K562 (cell line): ENCODE data around the gene C1R. TPM values are rescaled to one million over a fixed set of nuclear protein-coding genes. Genes with fewer than 3 reads are reported as not detected.

Source experiments
- ATAC-seq: fragments of 200-7000 bp; cut with Tn5 transposase; 3 replicates; pipeline ENCODE4 v1.9.1; 2020; ENCODE audit warnings: moderate library complexity
- BruUV-seq: library from RNA; stranded (reverse); fragments of 400-500 nt; replicated peaks from 2 replicates; lab custom pipeline; 2021; lab: Mats Ljungman, UMichigan
- CTCF ChIA-PET: fragments of 300-600 bp; formaldehyde crosslinking; extraction: SDS; loops from one replicate; lab custom pipeline; 2021; ENCODE audit warnings: low intra/inter-chr PET ratio; lab: Yijun Ruan, JAX
- POLR2A ChIA-PET: fragments of 300-600, 350-650 bp; sonication (Branson Sonifier 250); formaldehyde crosslinking; extraction: SDS; loops from one replicate; lab custom pipeline; 2021; ENCODE audit warnings: antibody characterized with exemption, inconsistent platforms; lab: Yijun Ruan, JAX
- DNase-seq, 4 experiments: peaks; one replicate each; pipeline versions ENCODE4 v3.0.0 to v3.0.0-alpha.2; 2011 to 2018; ENCODE audit warnings: low spot score in 3 of 4, mixed read lengths in 3 of 4; ENCODE audit errors: extremely low read depth in 1 of 4
- FAIRE-seq: peaks from 2 replicates; lab custom pipeline; 2011; peaks lifted over from hg19 to GRCh38; lab: Jason Lieb, UNC
- H2AFZ ChIP-seq: 2 replicates; pipeline ENCODE4 v1.6.0; 2011; ENCODE audit warnings: low read depth, low read length, control low read depth, inconsistent platforms
- H3K27ac ChIP-seq: fragments of 200-600 bp; 3 replicates; pipeline ENCODE4 v1.8.0; 2011; ENCODE audit warnings: low read depth, mild to moderate bottlenecking, control low read depth, inconsistent platforms, low read length, moderate library complexity, mixed read lengths; ENCODE audit errors: extremely low read depth
- H3K27me3 ChIP-seq, 2 experiments: fragments of 300-600 bp in 1 of 2; 2 replicates in 1 of 2; 3 replicates in 1 of 2; pipeline versions ENCODE4 v1.6.0 to v1.8.0; 2011; ENCODE audit warnings: inconsistent platforms in 2 of 2, low read length in 2 of 2, mild to moderate bottlenecking in 1 of 2, mixed read lengths in 1 of 2, moderate library complexity in 1 of 2; ENCODE audit not compliant: control insufficient read depth in 2 of 2, insufficient read depth in 2 of 2
- H3K36me3 ChIP-seq: fragments of 300-600 bp; 3 replicates; pipeline ENCODE4 v1.8.0; 2011; ENCODE audit warnings: mild to moderate bottlenecking, low read length, inconsistent platforms; ENCODE audit not compliant: control insufficient read depth, insufficient read depth
- H3K4me1 ChIP-seq, 2 experiments: fragments of 200-600 bp in 1 of 2; replicated peaks in 1 of 2; 2 replicates in 1 of 2; 3 replicates in 1 of 2; pipeline versions ENCODE4 v1.5.1 to v1.8.0; 2011; ENCODE audit warnings: inconsistent platforms in 2 of 2, low read length in 2 of 2, mild to moderate bottlenecking in 1 of 2, mixed read lengths in 1 of 2, moderate library complexity in 1 of 2; ENCODE audit not compliant: control insufficient read depth in 2 of 2, insufficient read depth in 2 of 2
- H3K4me2 ChIP-seq: 2 replicates; pipeline ENCODE4 v1.6.1; 2011; ENCODE audit warnings: low read length, control low read depth, inconsistent platforms, mixed read lengths; ENCODE audit not compliant: insufficient read depth
- H3K4me3 ChIP-seq: fragments of 200-600 bp; sonication (generic), shearing (Covaris generic); 2 replicates; pipeline ENCODE4 v1.5.1; 2016; ENCODE audit warnings: control low read depth, inconsistent platforms
- H3K79me2 ChIP-seq: fragments of 200-600 bp; 3 replicates; pipeline ENCODE4 v1.8.0; 2011; ENCODE audit warnings: low read length, inconsistent platforms; ENCODE audit not compliant: control insufficient read depth, insufficient read depth
- H3K9ac ChIP-seq, 2 experiments: 2 replicates each; pipeline versions ENCODE4 v1.6.0 to v1.6.1; 2011; ENCODE audit warnings: low read depth in 2 of 2, low read length in 2 of 2, control low read depth in 1 of 2, inconsistent platforms in 1 of 2, mild to moderate bottlenecking in 1 of 2, mixed read lengths in 1 of 2; ENCODE audit not compliant: insufficient read depth in 1 of 2
- H3K9me1 ChIP-seq: one replicate; pipeline ENCODE4 v1.6.0; 2011; ENCODE audit warnings: inconsistent platforms, mild to moderate bottlenecking, low read length, moderate library complexity; ENCODE audit not compliant: control insufficient read depth, insufficient read depth
- H3K9me3 ChIP-seq: replicated peaks from 2 replicates; pipeline ENCODE4 v1.5.1; 2011; ENCODE audit warnings: low read depth, low read length, inconsistent platforms; ENCODE audit not compliant: control insufficient read depth, insufficient read depth
- H4K20me1 ChIP-seq: replicated peaks from 2 replicates; pipeline ENCODE4 v1.6.1; 2011; ENCODE audit warnings: low read length, inconsistent platforms, mixed read lengths; ENCODE audit not compliant: control insufficient read depth, insufficient read depth
- ADNP ChIP-seq: fragments of 200-800 bp; sonication (Bioruptor generic); IDR thresholded peaks from 2 replicates; pipeline ENCODE4 v1.6.1; 2016; ENCODE audit warnings: missing genetic modification characterization, missing compliant biosample characterization
- ARHGAP35 ChIP-seq: fragments of 450-650 bp; IDR thresholded peaks from 2 replicates; pipeline ENCODE4 v1.6.1; 2018; ENCODE audit not compliant: partially characterized antibody
- DDX20 ChIP-seq: fragments of 450-650 bp; IDR thresholded peaks from 2 replicates; pipeline ENCODE4 v1.6.1; 2016; ENCODE audit warnings: missing genetic modification characterization, low read depth, mild to moderate bottlenecking, missing compliant biosample characterization, moderate library complexity
- KAT8 ChIP-seq: fragments of 450-650 bp; IDR thresholded peaks from 2 replicates; pipeline ENCODE4 v1.6.1; 2016; ENCODE audit warnings: low read depth, mild to moderate bottlenecking
- ZNF316 ChIP-seq: fragments of 450-650 bp; IDR thresholded peaks from 2 replicates; pipeline ENCODE4 v1.6.1; 2016
- WGBS: fragments of 100-300 bp; shearing (Covaris generic); methylation state at CpG from one replicate; pipeline ENCODE4 v1.1.6; 2016; ENCODE audit warnings: low coverage, mixed read lengths; ENCODE audit not compliant: insufficient coverage; ENCODE audit errors: missing lambda C conversion rate; 5-methylcytosine and 5-hydroxymethylcytosine counted together
- in situ Hi-C: fragments of 300-500 bp; cut with MboI; formaldehyde crosslinking; loops from 4 replicates; pipeline ENCODE4 v1.15.0; 2018; ENCODE audit warnings: inconsistent platforms, mixed read lengths
- intact Hi-C: fragments of 100-400 bp; cut with micrococcal nuclease; formaldehyde crosslinking; loops from 2 replicates; pipeline ENCODE4 v1.14.2; 2022
- polyA plus RNA-seq, 8 experiments: library from polyadenylated mRNA; depleted of rRNA in 4 of 8; stranded (reverse) in 5 of 8; unstranded in 3 of 8; fragments of >200 nt; fragmentation: Nextera tagmentation in 2 of 8; fragmentation: Illumina TruSeq in 1 of 8; extraction: Ambion mirVana in 2 of 8; extraction: Trizol in 1 of 8; gene quantifications; 2 replicates each; pipeline versions ENCODE4 v1.2.1 to v1.2.3, GENCODE V29; 2011 to 2014; ENCODE audit warnings: inconsistent platforms in 1 of 8, missing spikeins in 1 of 8
- total RNA-seq, 7 experiments: library from RNA; depleted of rRNA in 6 of 7; stranded (reverse); fragments of >200 nt in 6 of 7; fragmentation: Illumina TruSeq in 2 of 7; extraction: Trizol in 2 of 7; gene quantifications; 2 replicates each; pipeline versions ENCODE4 v1.2.1 to v1.2.3, GENCODE V29; 2011 to 2021; ENCODE audit warnings: low replicate concordance in 1 of 7
- TF ChIP-seq, protein P1 (sequence below): sonication (generic); formaldehyde crosslinking; IDR thresholded peaks from 2 replicates; pipeline ENCODE4 v1.8.0; 2022; ENCODE audit warnings: missing genetic modification reagents, mild to moderate bottlenecking, moderate library complexity, borderline replicate concordance
- TF ChIP-seq, protein P2 (sequence below): sonication (generic); formaldehyde crosslinking; IDR thresholded peaks from 2 replicates; pipeline ENCODE4 v1.8.0; 2022; ENCODE audit warnings: missing genetic modification reagents, mild to moderate bottlenecking, borderline replicate concordance

Gene C1R
- total and polyA plus RNA-seq, 9 of the 15 experiments (the other 6 are each of a cell fraction or from before 2014, with no cell fraction given): 0.07 to 1.0 (median 0.33) TPM; not detected in 1

DNA sequence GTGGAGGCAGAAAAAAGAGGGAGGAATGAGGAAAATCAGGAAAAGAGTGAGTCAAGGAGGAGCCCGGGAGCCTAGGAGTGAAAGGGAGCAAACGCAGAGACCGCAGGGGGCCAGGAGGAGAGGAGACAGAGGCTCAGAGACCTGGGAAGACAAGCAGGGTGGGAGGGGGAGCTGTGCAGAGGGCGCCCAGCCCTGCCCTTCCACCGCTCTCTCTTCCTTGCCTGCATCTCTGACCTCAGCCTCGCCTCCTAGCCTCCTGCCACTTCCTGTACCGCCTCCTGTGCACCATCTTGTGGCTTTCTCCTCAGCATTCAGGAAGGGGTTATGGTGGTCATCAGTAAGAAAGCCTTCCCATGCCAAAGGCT lies 39.2 kb upstream of the C1R start:
- no peaks in the 10 kb centered on the region for H3K27me3 ChIP-seq
- no peak overlapping the region for H3K27ac ChIP-seq
- 0 out of 2 replicates have a peak, but pooled peaks cover 2% of the 10 kb centered on the region for H4K20me1 ChIP-seq
- DNase-seq: no peak
- intact Hi-C loops (no loop called here), in situ Hi-C loops (no loop called here)
- H3K9me3 ChIP-seq: no peaks in the 10 kb centered on the region
- BruUV-seq: TSS peak; percentile 62
- no peak for TF ChIP-seq ADNP
- TF ChIP-seq ARHGAP35: peak; percentile 46
- ATAC-seq: no peak
- H2AFZ ChIP-seq: no peak overlapping the region
- no peak for FAIRE-seq
- no CpG with 5 or more reads among the region's 7 CpGs for WGBS
- no peaks in the 10 kb centered on the region for H3K9me1 ChIP-seq
- no peak overlapping the region for H3K9ac ChIP-seq
- peaks cover 20 to 44% of the 10 kb centered on the region in 2 experiments for H3K4me1 ChIP-seq
- peaks cover 27% of the 10 kb centered on the region; the same call in 2 of the 3 replicates for H3K36me3 ChIP-seq
- ChIA-PET POLR2A (interaction anchor here (0.6 to 0.7 kb wide), 2 partner anchors 11 to 194 kb away, joined by 3 read pairs; no protein-coding TSS in a partner anchor), CTCF (no interaction called here)
- H3K4me3 ChIP-seq: peak overlapping the region; percentile 61
- H3K4me2 ChIP-seq: peak overlapping the region; percentile 88
- peaks cover 35% of the 10 kb centered on the region for H3K79me2 ChIP-seq

DNA sequence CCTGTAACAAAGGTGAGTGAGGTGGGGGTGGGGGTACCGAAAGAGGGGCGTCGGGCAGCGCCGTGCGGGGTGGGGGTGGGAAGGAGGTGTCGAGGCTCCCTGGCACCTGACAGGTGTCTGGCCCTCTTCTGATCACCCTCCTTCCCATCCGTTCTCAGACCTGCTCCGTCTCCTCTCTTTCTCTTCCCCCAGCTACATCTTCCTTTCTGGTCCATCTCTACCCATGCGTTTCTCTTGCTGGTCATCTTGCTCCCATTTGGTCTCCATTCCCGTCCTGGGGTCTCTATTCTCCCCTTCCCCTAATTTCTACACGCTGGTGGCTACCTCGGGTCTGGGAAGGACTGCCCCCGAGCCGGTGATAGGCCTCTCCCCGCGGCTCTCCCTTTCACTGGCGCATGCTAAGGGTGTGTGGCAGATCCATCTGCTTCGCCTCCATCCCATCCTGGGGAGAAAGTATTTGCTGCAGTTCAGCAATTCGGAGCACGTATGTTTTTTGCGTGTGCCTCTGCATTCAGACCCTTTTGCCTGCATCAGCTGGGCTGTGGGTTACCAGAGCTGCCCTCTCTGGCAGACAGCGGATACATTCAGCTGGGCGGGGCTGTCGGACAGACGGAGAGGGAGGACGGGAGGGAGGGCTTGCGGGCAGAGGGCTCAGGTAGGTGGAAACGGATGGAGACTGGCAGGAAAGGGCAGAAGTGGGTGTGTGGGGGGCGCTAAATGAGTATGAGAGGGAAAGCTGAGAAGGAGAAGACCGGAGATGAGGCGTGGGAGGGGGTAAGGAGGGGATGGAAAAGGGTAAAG lies 38.7 kb upstream of the C1R start:
- DNase-seq: peak; percentile 32 to 56 (median 36)
- peaks cover 23% of the 10 kb centered on the region; the same call in 2 of the 3 replicates for H3K36me3 ChIP-seq
- in situ Hi-C loops (no loop called here), intact Hi-C loops (no loop called here)
- ChIA-PET CTCF (no interaction called here), POLR2A (interaction anchor here (0.7 to 1.0 kb wide), 2 partner anchors 15 to 193 kb away, joined by 3 read pairs; no protein-coding TSS in a partner anchor)
- H3K9ac ChIP-seq: peak overlapping the region; percentile 68 to 91; a peak in 3 of 4 replicates
- peak; percentile 30; the same call in 2 of the 3 replicates for ATAC-seq
- H3K27me3 ChIP-seq: no peaks in the 10 kb centered on the region
- peak overlapping the region; percentile 84; the same call in 1 of the 2 replicates for H2AFZ ChIP-seq
- 5% methylated on average over 17 of the region's 32 CpGs for WGBS
- H3K27ac ChIP-seq: peak overlapping the region; percentile 81; the same call in 1 of the 3 replicates
- no peaks in the 10 kb centered on the region for H3K9me3 ChIP-seq
- H3K79me2 ChIP-seq: peaks cover 35% of the 10 kb centered on the region
- no TSS peak for BruUV-seq
- no peaks in the 10 kb centered on the region for H3K9me1 ChIP-seq
- 0 out of 2 replicates have a peak, but pooled peaks cover 2% of the 10 kb centered on the region for H4K20me1 ChIP-seq
- H3K4me3 ChIP-seq: peak overlapping the region; percentile 61
- peaks cover 24 to 44% of the 10 kb centered on the region in 2 experiments for H3K4me1 ChIP-seq
- peak overlapping the region; percentile 88 for H3K4me2 ChIP-seq
- peak; percentile 59 for FAIRE-seq
- TF ChIP-seq, protein P1, sequence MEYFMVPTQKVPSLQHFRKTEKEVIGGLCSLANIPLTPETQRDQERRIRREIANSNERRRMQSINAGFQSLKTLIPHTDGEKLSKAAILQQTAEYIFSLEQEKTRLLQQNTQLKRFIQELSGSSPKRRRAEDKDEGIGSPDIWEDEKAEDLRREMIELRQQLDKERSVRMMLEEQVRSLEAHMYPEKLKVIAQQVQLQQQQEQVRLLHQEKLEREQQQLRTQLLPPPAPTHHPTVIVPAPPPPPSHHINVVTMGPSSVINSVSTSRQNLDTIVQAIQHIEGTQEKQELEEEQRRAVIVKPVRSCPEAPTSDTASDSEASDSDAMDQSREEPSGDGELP: peak; percentile 89
- TF ChIP-seq KAT8 (no peak), DDX20 (no peak), ZNF316 (no peak)
- TF ChIP-seq, protein P2, sequence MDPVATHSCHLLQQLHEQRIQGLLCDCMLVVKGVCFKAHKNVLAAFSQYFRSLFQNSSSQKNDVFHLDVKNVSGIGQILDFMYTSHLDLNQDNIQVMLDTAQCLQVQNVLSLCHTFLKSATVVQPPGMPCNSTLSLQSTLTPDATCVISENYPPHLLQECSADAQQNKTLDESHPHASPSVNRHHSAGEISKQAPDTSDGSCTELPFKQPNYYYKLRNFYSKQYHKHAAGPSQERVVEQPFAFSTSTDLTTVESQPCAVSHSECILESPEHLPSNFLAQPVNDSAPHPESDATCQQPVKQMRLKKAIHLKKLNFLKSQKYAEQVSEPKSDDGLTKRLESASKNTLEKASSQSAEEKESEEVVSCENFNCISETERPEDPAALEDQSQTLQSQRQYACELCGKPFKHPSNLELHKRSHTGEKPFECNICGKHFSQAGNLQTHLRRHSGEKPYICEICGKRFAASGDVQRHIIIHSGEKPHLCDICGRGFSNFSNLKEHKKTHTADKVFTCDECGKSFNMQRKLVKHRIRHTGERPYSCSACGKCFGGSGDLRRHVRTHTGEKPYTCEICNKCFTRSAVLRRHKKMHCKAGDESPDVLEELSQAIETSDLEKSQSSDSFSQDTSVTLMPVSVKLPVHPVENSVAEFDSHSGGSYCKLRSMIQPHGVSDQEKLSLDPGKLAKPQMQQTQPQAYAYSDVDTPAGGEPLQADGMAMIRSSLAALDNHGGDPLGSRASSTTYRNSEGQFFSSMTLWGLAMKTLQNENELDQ (CRISPR knock-in tag): no peak
